Endothelial cell of hepatic sinusoid (primary cell): Measurements from ENCODE around the gene RALGAPA1.
"Not testable (repeated sequence)": the region's sequence is repeated elsewhere in the genome, so short reads cannot be mapped to it uniquely, and the experiment has no call there.

ENCODE experiments used
- in situ Hi-C: cut with HindIII; loops from 2 replicates; pipeline ENCODE4 v1.10.0; 2017; ENCODE audit warnings: low sequenced_read_pairs

The RALGAPA1 gene

DNA sequence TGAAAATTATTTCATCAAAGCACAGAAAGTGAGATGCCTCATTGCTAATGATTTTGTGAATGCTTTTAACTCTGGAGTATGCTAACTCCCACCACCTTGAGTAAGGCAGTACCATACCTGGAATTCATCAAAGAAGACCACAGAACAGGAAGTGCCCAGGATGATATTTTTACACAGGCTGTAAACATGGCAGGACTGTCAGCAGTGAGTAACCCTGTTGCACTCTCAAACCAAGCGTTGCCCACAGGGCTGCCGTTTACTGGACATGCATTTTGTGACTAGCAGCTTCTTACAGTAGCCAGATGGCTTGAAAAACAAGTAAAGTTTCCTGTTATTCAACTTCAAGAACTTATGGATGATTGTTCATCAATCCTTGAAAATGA, 42.4 kb downstream of the RALGAPA1 start:
- in situ Hi-C loops: no loop called here

DNA sequence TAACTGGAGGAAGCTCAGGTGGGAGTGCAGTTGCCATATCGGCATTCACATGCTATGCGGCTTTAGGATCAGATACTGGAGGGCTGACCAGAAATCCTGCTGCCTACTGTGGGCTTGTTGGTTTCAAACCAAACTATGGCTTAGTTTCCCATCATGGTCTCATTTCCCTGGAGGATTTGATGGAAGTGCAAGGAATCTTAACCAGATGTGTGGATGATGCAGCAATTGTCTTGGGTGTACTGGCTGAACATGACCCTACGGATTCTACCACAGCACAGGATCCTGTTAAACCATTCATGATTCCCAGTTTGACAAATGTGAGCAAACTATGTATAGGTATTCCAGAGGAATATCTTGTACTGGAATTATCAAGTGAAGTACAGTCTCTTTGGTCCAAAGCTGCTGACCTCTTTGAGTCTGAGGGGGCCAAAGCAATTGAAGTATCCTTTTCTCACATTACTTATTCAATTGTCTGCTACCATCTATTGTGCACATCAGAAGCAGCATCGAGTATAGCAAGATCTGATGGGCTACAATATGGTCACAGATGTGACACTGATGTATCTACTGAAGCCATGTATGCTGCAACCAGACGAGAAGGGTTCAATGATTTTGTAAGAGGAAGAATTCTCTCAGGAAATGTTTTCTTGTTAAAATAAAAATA, 42.9 kb downstream of the RALGAPA1 start:
- in situ Hi-C loops: no loop called here

DNA sequence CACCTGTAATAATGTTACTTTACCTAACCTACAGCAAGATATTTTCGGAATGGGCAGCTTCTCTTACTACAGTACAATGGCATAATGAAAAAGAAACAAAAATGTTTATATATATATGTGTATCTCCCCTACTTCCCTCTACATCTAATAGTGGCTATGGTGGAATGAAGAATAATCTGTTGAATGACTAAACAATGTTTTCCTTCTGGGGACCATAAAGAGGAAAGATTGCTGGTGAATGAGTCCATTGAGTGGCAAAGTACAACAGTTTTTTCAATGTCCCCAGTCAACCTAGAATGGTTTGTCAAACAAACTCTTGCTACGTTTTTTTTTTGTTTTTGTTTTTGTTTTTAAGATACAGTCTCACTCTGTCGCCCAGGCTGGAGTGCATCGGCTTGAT, 47.2 kb downstream of the RALGAPA1 start:
- in situ Hi-C loops: no loop called here

GRCh38 chr14:35760143-35760542, 49.0 kb downstream of the RALGAPA1 start:
- in situ Hi-C loops: no loop called here

DNA sequence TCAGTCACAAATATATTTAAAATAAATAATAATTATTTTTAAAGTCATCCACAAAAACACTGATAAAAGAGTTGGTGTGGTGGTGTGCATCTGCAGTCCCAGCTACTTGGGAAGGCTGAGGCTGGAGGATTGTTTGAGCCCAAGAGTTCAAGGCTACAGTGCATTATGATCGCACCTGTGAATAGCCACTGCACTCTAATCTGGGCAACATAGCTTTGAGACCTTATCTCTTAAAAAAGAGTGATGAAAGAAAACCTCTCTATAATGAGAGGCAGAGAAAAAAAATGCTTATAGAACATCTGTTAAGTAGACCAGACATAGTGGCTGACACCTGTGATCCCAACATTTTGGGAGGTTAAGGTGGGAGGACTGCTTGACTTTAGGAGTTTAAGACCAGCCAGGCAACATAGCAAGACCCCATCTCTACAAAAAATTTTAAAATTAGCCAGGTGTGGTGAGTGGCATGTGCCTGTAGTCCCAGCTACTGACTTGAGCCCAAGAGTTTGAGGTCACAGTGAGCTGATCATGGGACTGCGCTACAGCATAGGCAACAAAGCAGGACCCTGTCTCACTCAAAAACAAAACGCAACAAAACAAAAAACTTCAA, 50.5 kb downstream of the RALGAPA1 start:
- in situ Hi-C loops: no loop called here

DNA sequence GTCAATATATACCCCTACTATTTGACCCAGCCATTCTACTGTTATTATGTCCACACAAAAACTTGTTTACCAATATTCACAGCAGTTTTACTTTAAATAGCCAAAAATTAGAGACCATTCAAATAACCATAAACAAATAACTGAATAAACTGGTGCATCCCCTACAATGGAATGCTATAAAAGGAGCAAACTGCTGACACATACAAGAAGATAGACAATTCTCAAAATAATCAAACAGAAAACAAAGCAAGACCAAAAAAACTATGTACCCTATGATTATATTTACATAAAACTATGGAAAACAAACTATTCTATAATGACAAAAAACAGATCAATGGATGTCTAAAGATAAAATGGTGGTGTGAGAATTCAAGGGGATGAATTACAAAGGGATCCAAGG, 54.4 kb downstream of the RALGAPA1 start:
- in situ Hi-C loops: no loop called here

GRCh38 chr14:35752380-35752779, 56.7 kb downstream of the RALGAPA1 start:
- in situ Hi-C loops: no loop called here

GRCh38 chr14:35750202-35750904, 58.7 kb downstream of the RALGAPA1 start:
- in situ Hi-C loops: no loop called here

GRCh38 chr14:35747379-35747778, 61.7 kb downstream of the RALGAPA1 start:
- in situ Hi-C loops: no loop called here

- in situ Hi-C loops: no loop called here
Measured at GRCh38 chr14:35742442-35742841, 66.7 kb downstream of the RALGAPA1 start.

DNA sequence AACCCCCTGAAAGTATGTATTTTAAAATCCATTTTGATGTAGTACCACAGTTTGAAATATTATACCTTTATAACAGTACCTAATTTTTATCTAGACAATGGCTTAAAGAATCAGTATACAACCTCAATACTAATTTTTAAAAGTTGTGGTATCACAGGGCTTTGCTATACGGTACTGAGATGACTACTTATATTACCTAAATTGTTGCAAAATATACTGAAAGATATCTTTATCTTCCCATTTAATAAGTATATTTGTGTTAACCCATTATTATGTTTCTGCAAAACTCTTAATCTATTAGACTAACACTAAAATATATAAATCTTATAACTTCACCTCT, 67.1 kb downstream of the RALGAPA1 start:
- in situ Hi-C loops: no loop called here

DNA sequence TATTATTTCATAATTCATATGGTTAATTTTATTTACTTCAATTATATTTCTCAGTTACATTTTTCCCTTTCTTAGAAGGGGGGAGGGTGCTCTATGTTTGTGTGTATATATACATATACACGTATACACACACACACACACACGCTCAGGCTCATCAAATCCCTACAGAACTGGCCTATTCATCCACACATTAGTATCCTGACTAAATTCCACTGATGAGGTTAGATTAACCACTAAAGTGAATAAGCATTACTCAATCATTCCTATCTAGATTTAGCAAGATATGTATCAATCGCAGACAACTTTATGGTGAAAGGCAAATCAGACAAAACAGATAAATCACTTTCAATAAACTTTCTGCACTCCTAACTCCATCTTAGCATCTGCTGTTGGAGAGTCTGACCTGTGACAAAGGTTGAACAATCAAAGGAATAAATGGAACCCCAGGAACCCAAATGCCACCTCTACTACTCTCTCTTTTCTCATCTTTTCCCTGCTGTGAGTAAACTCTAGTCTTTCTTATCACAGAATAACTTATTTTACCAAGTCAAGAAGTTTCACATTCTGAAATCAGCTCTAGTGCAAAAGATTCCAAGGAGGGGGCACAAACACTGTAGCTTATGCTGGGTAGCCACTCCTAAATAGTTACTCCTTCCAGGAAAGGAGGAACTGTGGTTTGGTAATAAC, 67.6 kb downstream of the RALGAPA1 start:
- in situ Hi-C loops: no loop called here

DNA sequence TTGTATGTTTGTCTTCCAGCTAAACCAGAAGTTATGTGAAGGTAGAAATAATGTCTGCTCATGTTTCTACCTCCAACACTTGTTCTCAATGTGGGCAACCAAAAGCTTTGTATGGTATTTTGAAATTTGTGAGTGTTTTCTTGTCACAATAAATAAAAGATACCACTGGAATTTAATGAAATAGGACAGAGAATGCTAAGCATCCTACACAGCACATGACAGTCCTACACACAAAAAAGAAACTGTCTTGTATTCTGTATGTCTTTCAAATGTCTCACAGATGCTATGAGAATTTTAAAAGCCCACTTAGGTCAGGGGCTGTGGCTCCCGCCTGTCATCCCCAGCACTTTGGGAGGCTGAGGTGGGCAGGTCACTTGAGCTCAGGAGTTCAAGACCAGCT, 68.9 kb downstream of the RALGAPA1 start:
- in situ Hi-C loops: no loop called here

GRCh38 chr14:35735163-35735562, 73.9 kb downstream of the RALGAPA1 start:
- in situ Hi-C loops: not testable (repeated sequence)

DNA sequence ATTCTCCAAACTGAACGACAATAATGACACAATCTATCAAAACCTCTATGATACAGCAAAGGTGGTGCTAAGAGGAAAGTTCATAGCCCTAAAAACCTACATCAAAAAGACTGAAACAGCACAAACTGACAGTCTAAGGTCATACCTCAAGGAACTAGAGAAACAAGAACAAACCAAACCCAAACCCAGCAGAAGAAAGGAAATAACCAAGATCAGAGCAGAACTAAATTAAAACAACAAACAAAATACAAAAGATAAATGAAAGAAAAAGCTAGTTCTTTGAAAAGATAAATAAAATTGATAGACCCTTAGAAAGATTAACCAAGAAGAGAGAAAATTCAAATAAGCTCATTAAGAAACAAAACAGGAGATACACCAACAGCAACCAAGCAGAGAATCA, 75.6 kb downstream of the RALGAPA1 start:
- in situ Hi-C loops: not testable (repeated sequence)

DNA sequence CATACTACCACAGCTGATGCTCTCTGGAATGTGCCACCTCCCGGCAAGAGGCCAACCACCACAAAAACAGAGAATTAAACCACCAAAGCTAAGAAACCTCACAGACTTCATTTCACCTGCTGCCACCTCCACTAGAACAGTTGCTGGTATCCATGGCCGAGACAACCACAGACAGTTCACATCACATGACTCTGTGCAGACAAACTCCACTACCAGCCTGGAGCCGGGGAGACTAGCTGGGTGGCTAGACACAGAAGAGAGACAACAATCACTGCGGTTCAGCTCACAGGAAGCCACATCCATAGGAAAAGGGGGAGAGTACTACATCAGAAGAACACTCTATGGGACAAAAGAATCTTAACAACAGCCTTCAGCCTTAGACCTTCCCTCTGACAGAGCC, 78.2 kb downstream of the RALGAPA1 start:
- in situ Hi-C loops: no loop called here

DNA sequence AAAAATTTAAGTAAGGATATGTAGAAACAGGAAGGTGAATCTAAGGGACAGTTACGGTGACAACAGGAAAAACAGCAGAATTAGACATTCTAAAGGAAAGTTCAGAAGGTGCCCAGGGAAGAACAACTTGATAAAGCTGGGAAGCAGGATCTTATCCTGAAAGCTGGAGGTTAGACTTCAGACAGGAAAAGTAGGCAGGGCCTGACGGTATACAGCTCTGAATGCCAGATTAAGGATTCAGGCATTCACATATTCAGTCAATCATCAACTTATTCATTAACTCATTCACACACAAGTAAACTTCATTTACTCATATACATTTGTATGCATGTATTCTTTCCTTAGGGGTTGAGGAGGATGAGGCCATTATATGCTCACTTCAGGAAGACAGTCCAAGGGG, 81.3 kb downstream of the RALGAPA1 start:
- in situ Hi-C loops: no loop called here

GRCh38 chr14:35725930-35726329, 83.2 kb downstream of the RALGAPA1 start:
- in situ Hi-C loops: no loop called here

GRCh38 chr14:35715079-35715478, 94.0 kb downstream of the RALGAPA1 start:
- in situ Hi-C loops: no loop called here

DNA sequence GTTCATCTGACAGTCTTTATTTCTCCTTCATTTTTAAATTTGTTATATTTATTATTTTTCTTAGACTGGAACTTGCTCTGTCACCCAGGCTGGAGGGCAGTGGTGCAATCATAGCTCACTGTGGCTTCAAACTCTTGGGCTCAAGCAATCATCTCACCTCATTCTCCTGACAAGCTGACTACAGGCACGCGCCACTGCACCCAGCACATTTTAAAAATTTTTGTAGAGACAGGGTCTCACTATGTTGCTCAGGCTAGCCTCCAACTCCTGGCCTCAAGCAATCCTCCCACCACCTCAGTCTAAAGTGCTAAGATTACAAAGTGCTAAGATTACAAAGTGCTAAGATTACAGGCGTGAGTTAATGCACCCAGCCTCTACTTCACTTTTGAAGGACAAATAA, 96.6 kb downstream of the RALGAPA1 start:
- in situ Hi-C loops: no loop called here

DNA sequence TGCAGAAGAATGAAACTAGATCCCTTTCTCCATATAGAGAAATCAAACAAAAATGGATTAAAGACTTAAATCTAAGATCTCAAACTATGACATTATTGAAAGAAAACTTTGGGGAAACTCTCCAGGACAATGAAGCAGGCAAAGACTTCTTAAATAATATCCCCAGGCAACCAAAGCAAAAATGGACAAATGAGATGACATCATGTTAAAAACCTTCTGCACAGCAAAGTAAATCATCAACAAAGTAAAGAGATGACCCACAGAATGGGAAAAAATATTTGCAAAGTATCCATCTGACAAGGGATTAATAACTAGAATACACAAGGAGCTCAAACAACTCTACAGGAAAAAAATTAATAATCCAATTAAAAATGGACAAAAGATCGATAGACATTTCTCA, 101.0 kb downstream of the RALGAPA1 start:
- in situ Hi-C loops: no loop called here

DNA sequence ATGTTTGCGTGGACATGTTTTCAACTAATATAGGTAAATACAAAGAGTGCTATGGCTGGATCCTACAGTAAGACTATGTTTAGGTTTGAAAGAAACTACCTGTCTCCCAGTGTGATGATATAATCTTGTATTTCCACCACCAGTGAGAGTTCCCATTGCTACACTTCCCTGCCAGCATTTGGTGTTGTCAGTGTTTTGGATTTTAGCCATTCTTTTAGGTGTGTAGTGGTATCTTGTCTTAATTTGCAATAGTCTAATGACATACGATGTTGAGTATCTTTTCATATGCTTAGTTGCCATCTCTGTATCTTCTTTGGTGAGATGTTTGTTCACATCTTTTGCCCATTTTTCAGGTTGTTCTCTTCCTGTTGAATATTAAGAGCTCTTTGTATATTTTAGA, 103.5 kb downstream of the RALGAPA1 start:
- in situ Hi-C loops: no loop called here
